Sigmoid colon (tissue), 7 donors: ENCODE results near the gene TP53I13. TPM values are rescaled to one million over a fixed set of nuclear protein-coding genes. Genes with fewer than 3 reads are reported as not detected.

Source experiments
- DNase-seq: peaks from one replicate; pipeline ENCODE4 v3.0.0-alpha.2; 2019
- H3K27ac ChIP-seq, 4 donors: fragments of 200-600 bp; sonication (generic); one replicate each; pipeline ENCODE4 v1.5.1; 2016 to 2019; ENCODE audit warnings: mild to moderate bottlenecking in 1 of 4
- H3K27me3 ChIP-seq, 3 donors: fragments of 200-600 bp; sonication (generic); one replicate each; pipeline ENCODE4 v1.5.1; 2019; ENCODE audit warnings: mild to moderate bottlenecking in 1 of 3
- H3K36me3 ChIP-seq, 4 donors: fragments of 200-600 bp; sonication (generic); one replicate each; pipeline ENCODE4 v1.5.1; 2016 to 2019
- H3K4me1 ChIP-seq, 4 donors: fragments of 200-600 bp; sonication (generic); one replicate each; pipeline ENCODE4 v1.5.1; 2017 to 2019
- H3K4me3 ChIP-seq, 4 donors: fragments of 200-600 bp; sonication (generic); one replicate each; pipeline ENCODE4 v1.5.1; 2017 to 2019; ENCODE audit warnings: mild to moderate bottlenecking in 2 of 4, moderate library complexity in 1 of 4
- H3K9me3 ChIP-seq, 4 donors: fragments of 200-600 bp in 3 of 4; sonication (generic) in 3 of 4; one replicate each; pipeline versions ENCODE4 v1.5.1 to v1.6.1; 2013 to 2019
- EP300 ChIP-seq, 4 donors: sonication (generic); formaldehyde crosslinking; IDR thresholded peaks; one replicate each; pipeline ENCODE4 v1.6.1; 2017; ENCODE audit warnings: antibody characterized with exemption in 4 of 4
- POLR2A ChIP-seq, 2 donors: fragments of 450-650 bp; IDR thresholded peaks; one replicate each; pipeline ENCODE4 v1.6.1; 2016; ENCODE audit warnings: antibody characterized with exemption in 2 of 2, mild to moderate bottlenecking in 2 of 2, moderate library complexity in 2 of 2
- POLR2AphosphoS5 ChIP-seq, 4 donors: sonication (generic); formaldehyde crosslinking; IDR thresholded peaks; one replicate each; pipeline ENCODE4 v1.6.1; 2017; ENCODE audit warnings: antibody characterized with exemption in 4 of 4
- WGBS, 2 donors: extraction: QIAGEN DNeasy Blood & Tissue Kit; methylation state at CpG; one replicate each; pipeline ENCODE4 v1.1.7; 2013; 5-methylcytosine and 5-hydroxymethylcytosine counted together
- intact Hi-C: fragments of 100-400 bp; cut with DNase I; formaldehyde crosslinking; loops from one replicate; pipeline ENCODE4 v1.15.1; 2023
- polyA plus RNA-seq, 3 donors: library from polyadenylated mRNA; stranded (reverse); fragments of 200-250 nt; gene quantifications; one replicate each; pipeline ENCODE4 v1.2.3, GENCODE V29; 2013
- total RNA-seq, 4 donors: library from RNA; depleted of rRNA; stranded (reverse); fragments of >200 nt; gene quantifications; one replicate each; pipeline ENCODE4 v1.1.0, GENCODE V29; 2016
- TF ChIP-seq, protein P1 (sequence below), 4 experiments: fragments of 450-650 bp in 3 of 4; fragments of 200-600 bp in 1 of 4; IDR thresholded peaks; one replicate each; pipeline ENCODE4 v1.5.1; 2016 to 2019; ENCODE audit warnings: antibody characterized with exemption in 4 of 4, mild to moderate bottlenecking in 3 of 4, moderate library complexity in 2 of 4
- donor health status: healthy with polysubstance abuse.
- donor health status: Bipolar disorder and iron deficiency.
- donor health status: healthy.

Gene TP53I13
- total RNA-seq = 10 to 100 TPM; 28.8 to 41.8 (median 35.4) TPM
- polyA plus RNA-seq = 10 to 100 TPM; 14.4 to 79.0 (median 20.3) TPM

DNA sequence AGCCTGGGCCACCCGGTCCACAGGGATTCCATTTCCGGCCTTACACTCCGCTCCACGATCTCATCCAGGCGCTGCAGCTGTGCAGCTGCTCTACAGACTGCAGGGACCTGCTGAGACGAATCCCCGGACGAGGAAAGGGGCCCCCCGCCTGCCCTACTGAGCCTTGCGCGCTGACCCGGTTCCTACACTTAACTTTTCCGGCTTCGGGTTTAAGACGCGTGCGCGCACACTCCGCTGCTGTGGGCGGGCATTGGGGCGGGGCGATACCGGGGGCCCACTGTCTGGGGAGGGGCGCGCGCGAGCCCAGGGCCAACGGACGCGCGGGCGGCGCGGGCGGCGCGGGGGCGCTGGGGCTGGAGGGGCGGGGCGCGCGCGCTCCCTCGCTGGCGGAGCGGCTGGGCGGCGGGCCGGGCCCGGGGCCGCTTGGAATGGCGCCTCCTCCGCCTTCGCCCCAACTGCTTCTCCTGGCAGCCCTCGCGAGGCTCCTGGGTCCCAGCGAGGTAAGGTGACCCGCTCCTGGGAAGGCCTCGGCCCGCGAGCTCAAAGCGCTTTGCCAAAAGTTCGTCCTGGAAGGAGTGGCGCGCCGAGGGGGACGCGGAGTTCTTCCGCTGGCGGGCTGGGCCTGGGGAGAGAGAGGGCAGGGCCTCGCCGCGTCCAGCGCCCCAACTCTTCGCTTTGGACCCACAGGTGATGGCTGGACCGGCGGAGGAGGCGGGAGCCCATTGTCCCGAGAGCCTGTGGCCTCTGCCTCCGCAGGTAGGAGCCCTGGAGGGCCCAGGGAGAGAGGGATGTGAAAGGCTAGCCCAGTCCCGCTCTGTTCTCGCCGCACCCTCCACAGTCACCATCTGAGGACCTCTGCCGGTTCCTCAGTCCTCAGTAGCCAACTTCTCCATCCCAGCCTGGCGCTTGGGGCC lies at the start of gene TP53I13:
TSS of gene TP53I13 (plus strand) at position 371 of the 914 bp plus-strand sequence. CDS start at position 429, 58 bp downstream.
- DNase-seq = peak; percentile 93
- TF ChIP-seq POLR2A (IDR thresholded peaks at IDR 0.05) = peak; percentile 26 to 78
- peak; percentile 67 to 85 (median 74) for TF ChIP-seq POLR2AphosphoS5 (IDR thresholded peaks at IDR 0.05)
- TF ChIP-seq, protein P1, sequence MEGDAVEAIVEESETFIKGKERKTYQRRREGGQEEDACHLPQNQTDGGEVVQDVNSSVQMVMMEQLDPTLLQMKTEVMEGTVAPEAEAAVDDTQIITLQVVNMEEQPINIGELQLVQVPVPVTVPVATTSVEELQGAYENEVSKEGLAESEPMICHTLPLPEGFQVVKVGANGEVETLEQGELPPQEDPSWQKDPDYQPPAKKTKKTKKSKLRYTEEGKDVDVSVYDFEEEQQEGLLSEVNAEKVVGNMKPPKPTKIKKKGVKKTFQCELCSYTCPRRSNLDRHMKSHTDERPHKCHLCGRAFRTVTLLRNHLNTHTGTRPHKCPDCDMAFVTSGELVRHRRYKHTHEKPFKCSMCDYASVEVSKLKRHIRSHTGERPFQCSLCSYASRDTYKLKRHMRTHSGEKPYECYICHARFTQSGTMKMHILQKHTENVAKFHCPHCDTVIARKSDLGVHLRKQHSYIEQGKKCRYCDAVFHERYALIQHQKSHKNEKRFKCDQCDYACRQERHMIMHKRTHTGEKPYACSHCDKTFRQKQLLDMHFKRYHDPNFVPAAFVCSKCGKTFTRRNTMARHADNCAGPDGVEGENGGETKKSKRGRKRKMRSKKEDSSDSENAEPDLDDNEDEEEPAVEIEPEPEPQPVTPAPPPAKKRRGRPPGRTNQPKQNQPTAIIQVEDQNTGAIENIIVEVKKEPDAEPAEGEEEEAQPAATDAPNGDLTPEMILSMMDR (IDR thresholded peaks at IDR 0.05) = no peak
- no peak for TF ChIP-seq EP300 (IDR thresholded peaks at IDR 0.05)
- peak within 1 kb of the TSS; percentile 57 to 79 (median 60) for H3K4me3 ChIP-seq
- H3K27me3 ChIP-seq = no peaks in the 10 kb centered on the region
- H3K36me3 ChIP-seq = peaks cover 0 to 3% (median 0%) of the 10 kb centered on the region in 4 donors
- 1% methylated on average over 85 of the region's 85 CpGs for WGBS, 2 donors
- peak within 1 kb of the TSS; percentile 86 to 94 (median 90) for H3K27ac ChIP-seq
- intact Hi-C loops = loop anchor here (5.0 kb wide), 1 partner anchor 276 kb away; the partner anchor contains the start of gene NUFIP2
- H3K4me1 ChIP-seq = peaks cover 0 to 69% (median 47%) of the 10 kb centered on the region in 4 donors
- H3K9me3 ChIP-seq = no peaks in the 10 kb centered on the region

GRCh38 chr17:29524692-29525091 lies 43.8 kb upstream of the TP53I13 start:
- intact Hi-C loops = no loop called here
- Histone ChIP-seq H3K4me1 (no peaks in the 10 kb centered on the region), H3K9me3 (no peaks in the 10 kb centered on the region), H3K4me3 (no peak overlapping the region), H3K27ac (no peak overlapping the region), H3K27me3 (no peaks in the 10 kb centered on the region), H3K36me3 (peaks cover 5 to 89% (median 22%) of the 10 kb centered on the region in 4 donors)
- TF ChIP-seq POLR2AphosphoS5 (IDR thresholded peaks at IDR 0.05) = no peak
- TF ChIP-seq, protein P1 (IDR thresholded peaks at IDR 0.05) = no peak
- TF ChIP-seq EP300 (IDR thresholded peaks at IDR 0.05) = no peak
- no peak for TF ChIP-seq POLR2A (IDR thresholded peaks at IDR 0.05)
- WGBS, 2 donors = 97 to 99% methylated on average over 3 of the region's 3 CpGs
- no peak for DNase-seq

DNA sequence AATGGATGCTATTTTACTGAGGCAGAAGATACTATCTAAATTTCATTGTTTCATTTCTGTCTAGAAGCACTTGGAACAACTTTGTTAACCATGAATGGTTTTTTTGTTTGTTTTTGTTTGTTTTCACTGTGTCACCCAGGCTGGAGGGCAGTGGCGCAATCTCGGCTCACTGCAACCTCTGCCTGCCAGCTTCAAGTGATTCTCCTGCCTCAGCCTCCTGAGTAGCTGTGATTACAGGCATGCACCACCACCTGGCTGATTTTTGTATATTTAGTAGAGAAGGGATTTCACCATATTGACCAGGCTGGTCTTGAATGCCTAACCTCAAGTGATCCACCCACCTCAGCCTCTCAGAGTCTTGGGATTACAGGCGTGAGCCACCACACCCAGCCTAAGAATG lies 42.2 kb upstream of the TP53I13 start:
- H3K4me1 ChIP-seq = no peaks in the 10 kb centered on the region
- DNase-seq = no peak
- H3K9me3 ChIP-seq = no peaks in the 10 kb centered on the region
- peaks cover 9 to 82% (median 17%) of the 10 kb centered on the region in 4 donors for H3K36me3 ChIP-seq
- no peak for TF ChIP-seq POLR2A (IDR thresholded peaks at IDR 0.05)
- no peak for TF ChIP-seq POLR2AphosphoS5 (IDR thresholded peaks at IDR 0.05)
- H3K27me3 ChIP-seq = no peaks in the 10 kb centered on the region
- 92 to 97% methylated on average over 3 of the region's 3 CpGs for WGBS, 2 donors
- intact Hi-C loops = no loop called here
- H3K4me3 ChIP-seq = no peak overlapping the region
- no peak overlapping the region for H3K27ac ChIP-seq

- H3K9me3 ChIP-seq = no peaks in the 10 kb centered on the region
- intact Hi-C loops = no loop called here
- H3K27ac ChIP-seq = no peak overlapping the region
- H3K4me3 ChIP-seq = no peak overlapping the region
- TF ChIP-seq EP300 (IDR thresholded peaks at IDR 0.05) (no peak), POLR2A (IDR thresholded peaks at IDR 0.05) (no peak), POLR2AphosphoS5 (IDR thresholded peaks at IDR 0.05) (no peak)
- TF ChIP-seq, protein P1 (IDR thresholded peaks at IDR 0.05) = no peak
- H3K36me3 ChIP-seq = peaks cover 7 to 81% (median 22%) of the 10 kb centered on the region in 4 donors
- WGBS, 2 donors = 95 to 98% methylated on average over 8 of the region's 8 CpGs
- DNase-seq = no peak
- no peaks in the 10 kb centered on the region for H3K4me1 ChIP-seq
- H3K27me3 ChIP-seq = no peaks in the 10 kb centered on the region
Observed at GRCh38 chr17:29533976-29534375, 34.5 kb upstream of the TP53I13 start.

GRCh38 chr17:29544066-29544465 lies 24.4 kb upstream of the TP53I13 start:
- TF ChIP-seq EP300 (IDR thresholded peaks at IDR 0.05) (no peak), POLR2A (IDR thresholded peaks at IDR 0.05) (no peak), POLR2AphosphoS5 (IDR thresholded peaks at IDR 0.05) (no peak)
- TF ChIP-seq, protein P1 (IDR thresholded peaks at IDR 0.05) = no peak
- H3K27ac ChIP-seq = no peak overlapping the region
- DNase-seq = no peak
- H3K36me3 ChIP-seq = peaks cover 8 to 53% (median 11%) of the 10 kb centered on the region in 4 donors
- no peaks in the 10 kb centered on the region for H3K27me3 ChIP-seq
- intact Hi-C loops = no loop called here
- H3K4me3 ChIP-seq = no peak overlapping the region
- no peaks in the 10 kb centered on the region for H3K9me3 ChIP-seq
- 86 to 90% methylated on average over 4 of the region's 4 CpGs for WGBS, 2 donors
- no peaks in the 10 kb centered on the region for H3K4me1 ChIP-seq
